NB4 (cell line): Measurements from ENCODE around the gene MPRIP.

Source experiments
- DNase-seq: peaks from one replicate; pipeline ENCODE4 v3.0.0; 2010; ENCODE audit warnings: low read depth
- H3K4me3 ChIP-seq: one replicate; pipeline ENCODE4 v1.5.1; 2011; ENCODE audit warnings: mild to moderate bottlenecking, low read depth, low read length, moderate library complexity
- MYC ChIP-seq: IDR thresholded peaks from 2 replicates; pipeline ENCODE4 v1.6.1; 2011; ENCODE audit warnings: low read depth, low read length
- POLR2A ChIP-seq: IDR thresholded peaks from 2 replicates; pipeline ENCODE4 v1.6.1; 2011; ENCODE audit warnings: mild to moderate bottlenecking; ENCODE audit not compliant: insufficient read length; ENCODE audit errors: extremely low read depth
- TF ChIP-seq, protein P1 (sequence below): IDR thresholded peaks from one replicate; pipeline ENCODE4 v1.5.1; 2012; ENCODE audit warnings: low read depth, low read length
- TF ChIP-seq, protein P2 (sequence below): IDR thresholded peaks from 2 replicates; pipeline ENCODE4 v1.6.1; 2011; ENCODE audit warnings: low read depth, low read length

The MPRIP gene

DNA sequence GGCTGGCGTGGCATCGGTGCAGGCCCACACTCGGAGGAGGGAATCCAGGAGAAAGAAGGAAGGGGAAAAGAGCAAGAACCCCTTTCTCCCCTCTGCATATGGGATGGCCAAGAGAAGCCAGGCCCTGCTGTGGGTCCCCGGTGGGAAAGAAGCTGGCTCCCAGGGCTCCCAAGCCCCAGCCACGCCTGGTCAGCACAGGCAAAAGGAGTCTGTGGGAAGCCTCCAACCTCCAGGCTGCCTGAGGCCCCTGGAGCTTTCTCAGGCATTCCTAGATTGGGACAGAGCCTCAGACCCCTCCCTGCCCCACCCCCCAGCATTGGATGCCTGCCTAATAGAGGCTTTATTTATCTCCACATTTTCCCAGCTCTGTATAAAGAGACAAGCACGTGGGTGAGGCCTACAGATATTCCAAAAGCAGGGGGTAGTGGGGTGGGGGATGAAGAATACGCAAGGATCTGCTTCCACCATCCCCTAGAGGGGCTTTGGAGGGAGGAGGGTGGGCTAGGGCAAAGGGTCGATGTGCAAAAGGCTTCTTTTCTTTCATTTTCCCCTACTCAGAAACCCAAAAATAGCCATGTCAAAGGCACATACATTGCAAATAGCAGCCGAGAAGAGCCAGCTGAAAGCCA, 56.4 kb downstream of the MPRIP start:
- DNase-seq, result no peak
- no peak overlapping the region for H3K4me3 ChIP-seq
- TF ChIP-seq MYC (no peak), POLR2A (no peak)
- TF ChIP-seq, protein P1, sequence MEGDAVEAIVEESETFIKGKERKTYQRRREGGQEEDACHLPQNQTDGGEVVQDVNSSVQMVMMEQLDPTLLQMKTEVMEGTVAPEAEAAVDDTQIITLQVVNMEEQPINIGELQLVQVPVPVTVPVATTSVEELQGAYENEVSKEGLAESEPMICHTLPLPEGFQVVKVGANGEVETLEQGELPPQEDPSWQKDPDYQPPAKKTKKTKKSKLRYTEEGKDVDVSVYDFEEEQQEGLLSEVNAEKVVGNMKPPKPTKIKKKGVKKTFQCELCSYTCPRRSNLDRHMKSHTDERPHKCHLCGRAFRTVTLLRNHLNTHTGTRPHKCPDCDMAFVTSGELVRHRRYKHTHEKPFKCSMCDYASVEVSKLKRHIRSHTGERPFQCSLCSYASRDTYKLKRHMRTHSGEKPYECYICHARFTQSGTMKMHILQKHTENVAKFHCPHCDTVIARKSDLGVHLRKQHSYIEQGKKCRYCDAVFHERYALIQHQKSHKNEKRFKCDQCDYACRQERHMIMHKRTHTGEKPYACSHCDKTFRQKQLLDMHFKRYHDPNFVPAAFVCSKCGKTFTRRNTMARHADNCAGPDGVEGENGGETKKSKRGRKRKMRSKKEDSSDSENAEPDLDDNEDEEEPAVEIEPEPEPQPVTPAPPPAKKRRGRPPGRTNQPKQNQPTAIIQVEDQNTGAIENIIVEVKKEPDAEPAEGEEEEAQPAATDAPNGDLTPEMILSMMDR, result no peak
- TF ChIP-seq, protein P2, sequence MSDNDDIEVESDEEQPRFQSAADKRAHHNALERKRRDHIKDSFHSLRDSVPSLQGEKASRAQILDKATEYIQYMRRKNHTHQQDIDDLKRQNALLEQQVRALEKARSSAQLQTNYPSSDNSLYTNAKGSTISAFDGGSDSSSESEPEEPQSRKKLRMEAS, result no peak

DNA sequence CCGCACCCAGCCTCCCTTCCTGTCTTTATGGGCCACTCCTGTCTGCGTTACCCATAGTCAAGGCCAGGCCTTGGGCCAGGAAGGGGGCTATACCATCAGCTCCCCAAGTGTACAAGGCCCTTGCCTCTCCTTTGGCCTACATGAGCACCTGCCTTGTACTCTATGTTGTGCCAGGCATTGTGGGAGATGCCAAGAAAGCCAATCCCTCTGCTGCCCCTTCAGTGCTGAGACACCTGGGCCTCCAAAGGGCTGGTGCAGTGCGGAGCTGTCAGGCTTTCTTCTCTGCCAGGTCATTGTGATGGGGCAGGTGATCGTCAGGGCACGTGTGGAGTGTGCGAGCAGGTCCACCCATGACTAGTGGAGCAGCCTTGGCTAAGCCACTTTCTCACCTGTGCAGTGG, 59.9 kb downstream of the MPRIP start:
- no peak overlapping the region for H3K4me3 ChIP-seq
- DNase-seq, result no peak
- TF ChIP-seq MYC, result no peak
- TF ChIP-seq, protein P1, result no peak
- no peak for TF ChIP-seq POLR2A
- TF ChIP-seq, protein P2, result no peak

DNA sequence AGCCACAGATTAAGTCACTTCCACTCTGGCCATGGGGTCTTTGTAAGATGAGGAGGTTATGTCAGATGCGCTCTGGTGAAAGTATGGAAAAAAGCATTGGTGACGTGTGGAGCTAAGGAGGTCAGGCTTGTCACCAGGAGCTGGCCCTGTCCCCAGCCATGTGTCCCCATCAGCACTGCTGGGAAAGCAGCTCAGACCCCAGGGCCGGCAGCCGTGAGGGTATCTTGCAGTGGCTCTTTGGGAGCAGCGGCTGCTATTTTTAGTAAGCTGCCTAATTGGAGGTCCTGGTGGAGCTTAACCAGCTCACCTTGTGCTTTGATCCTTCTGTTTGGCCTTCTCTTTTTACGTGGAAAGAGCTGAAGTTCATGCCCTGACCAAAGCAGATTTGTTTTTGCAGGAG, 60.9 kb downstream of the MPRIP start:
- TF ChIP-seq, protein P1, result no peak
- TF ChIP-seq POLR2A (no peak), MYC (no peak)
- TF ChIP-seq, protein P2, result no peak
- DNase-seq, result no peak
- no peak overlapping the region for H3K4me3 ChIP-seq

DNA sequence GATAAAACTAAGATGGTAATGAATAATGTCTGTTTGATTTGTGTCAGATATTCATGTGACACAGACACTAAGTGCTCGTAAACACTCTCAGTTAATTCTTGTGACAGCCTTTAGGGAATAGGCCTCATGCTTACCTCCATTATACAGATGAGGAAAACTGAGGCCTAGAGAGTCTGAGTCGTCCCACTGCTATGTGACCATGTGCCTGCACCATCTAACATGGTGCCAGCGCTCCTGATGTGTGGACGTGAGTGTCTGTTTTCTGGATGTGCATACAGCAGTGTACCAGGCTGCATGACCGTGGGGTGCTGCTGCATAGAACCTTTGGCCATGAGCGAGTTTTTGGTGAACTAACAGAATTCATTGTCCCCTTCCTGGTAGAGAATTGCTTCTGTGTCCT, 61.8 kb downstream of the MPRIP start:
- no peak overlapping the region for H3K4me3 ChIP-seq
- no peak for DNase-seq
- TF ChIP-seq POLR2A (no peak), MYC (no peak)
- TF ChIP-seq, protein P1, result no peak
- TF ChIP-seq, protein P2, result no peak

DNA sequence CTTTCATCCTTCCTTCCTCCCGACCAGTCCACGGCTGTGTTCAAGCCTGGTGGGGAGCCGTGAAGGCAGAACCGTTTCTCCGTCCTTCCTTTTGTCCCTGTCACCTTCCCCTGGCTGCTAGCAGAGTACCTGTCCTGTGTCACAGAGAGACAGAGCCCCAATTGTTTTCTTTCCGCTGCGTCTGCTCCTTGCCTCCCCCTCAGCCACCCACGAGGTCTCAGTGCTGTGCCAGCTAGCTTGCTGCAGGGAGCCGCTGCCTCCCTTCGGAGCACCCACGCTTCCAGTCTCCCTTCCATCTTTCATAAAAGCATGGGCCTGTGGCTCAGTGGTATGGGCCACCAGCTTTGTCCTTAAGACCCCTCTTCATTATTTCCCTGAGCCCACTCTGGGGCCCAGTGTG, 62.2 kb downstream of the MPRIP start:
- DNase-seq, result no peak
- no peak overlapping the region for H3K4me3 ChIP-seq
- TF ChIP-seq, protein P2, result no peak
- TF ChIP-seq MYC (no peak), POLR2A (no peak)
- TF ChIP-seq, protein P1, result no peak

DNA sequence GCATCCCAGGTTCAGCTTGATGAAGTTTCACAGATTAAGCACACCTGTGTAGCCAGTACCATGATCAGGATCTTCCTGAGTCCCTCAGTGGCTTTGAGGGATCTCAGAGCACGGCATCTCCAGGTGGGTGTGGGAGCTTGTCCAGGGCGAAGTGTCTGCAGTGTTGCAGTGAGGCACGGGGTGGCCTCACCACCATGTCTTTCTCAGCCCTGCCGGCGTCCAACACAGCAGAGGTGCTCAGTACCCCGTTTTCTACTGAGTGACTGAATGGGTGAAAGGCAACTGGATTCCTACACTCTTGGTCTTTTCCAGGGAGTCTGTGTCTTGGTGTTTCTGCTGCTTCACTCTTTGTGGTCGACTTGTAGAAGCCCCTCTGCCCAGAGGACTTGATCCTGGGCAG, 63.7 kb downstream of the MPRIP start:
- DNase-seq, result no peak
- no peak overlapping the region for H3K4me3 ChIP-seq
- TF ChIP-seq, protein P1, result no peak
- TF ChIP-seq POLR2A (no peak), MYC (no peak)
- TF ChIP-seq, protein P2, result no peak
